Thoracic aorta (tissue), 2 donors: Measurements from ENCODE around the gene CYFIP1. TPM values are rescaled to one million over a fixed set of nuclear protein-coding genes. Genes with fewer than 3 reads are reported as not detected.
A peak's percentile ranks its signal among the peaks of the same experiment; 100 is the strongest.

Source experiments
- ATAC-seq: fragments of 150-250 bp; one replicate; pipeline ENCODE4 v1.8.0; 2017; ENCODE audit warnings: low read depth; ENCODE audit not compliant: insufficient number of reproducible peaks, low FRiP score
- DNase-seq: peaks from one replicate; pipeline ENCODE4 v3.0.0-alpha.2; 2020; ENCODE audit warnings: low spot score
- H3K27ac ChIP-seq, 2 donors: fragments of 200-600 bp; sonication (generic); 1 replicate in 1 of 2; 2 replicates in 1 of 2; pipeline ENCODE4 v1.5.1; 2016; ENCODE audit warnings: mild to moderate bottlenecking in 2 of 2, moderate library complexity in 2 of 2
- H3K27me3 ChIP-seq: fragments of 200-600 bp; sonication (generic); replicated peaks from 2 replicates; pipeline ENCODE4 v1.6.0; 2016; ENCODE audit warnings: mild to moderate bottlenecking; ENCODE audit not compliant: insufficient read depth
- H3K36me3 ChIP-seq: fragments of 200-600 bp; sonication (generic); one replicate; pipeline ENCODE4 v1.5.1; 2016
- H3K4me1 ChIP-seq, 2 donors: fragments of 200-600 bp; sonication (generic); 1 replicate in 1 of 2; 2 replicates in 1 of 2; pipeline versions ENCODE4 v1.5.1 to v1.6.0; 2016; ENCODE audit warnings: low read depth in 2 of 2, mild to moderate bottlenecking in 1 of 2; ENCODE audit not compliant: control insufficient read depth in 1 of 2
- H3K4me3 ChIP-seq: fragments of 200-600 bp; sonication (generic); 2 replicates; pipeline ENCODE4 v1.5.1; 2016; ENCODE audit warnings: mild to moderate bottlenecking
- H3K9me3 ChIP-seq: fragments of 200-600 bp; sonication (generic); 2 replicates; pipeline ENCODE4 v1.5.1; 2016
- CTCF ChIP-seq: fragments of 200-600 bp; sonication (generic); IDR thresholded peaks from one replicate; pipeline ENCODE4 v1.5.1; 2019; ENCODE audit warnings: antibody characterized with exemption
- total RNA-seq, 2 donors: library from RNA; depleted of rRNA; stranded (reverse); fragments of >200 nt; gene quantifications; one replicate each; pipeline versions ENCODE4 v1.1.0 to v1.2.3, GENCODE V29; 2016

CYFIP1 gene
- total RNA-seq, 2 donors from 2014 or later, result 112 to 150 TPM

GRCh38 chr15:22949074-22949547 lies 31.1 kb downstream of the CYFIP1 start:
- H3K4me3 ChIP-seq, result peak overlapping the region; percentile 49
- H3K4me1 ChIP-seq, result peaks cover 46 to 68% of the 10 kb centered on the region in 2 donors
- H3K36me3 ChIP-seq, result peaks cover 7% of the 10 kb centered on the region
- no peaks in the 10 kb centered on the region for H3K9me3 ChIP-seq
- no peak for DNase-seq
- ATAC-seq, result no peak
- TF ChIP-seq CTCF, result no peak
- H3K27ac ChIP-seq, result peak overlapping the region; percentile 3 to 48
- no peaks in the 10 kb centered on the region for H3K27me3 ChIP-seq

- ATAC-seq, result no peak
- Histone ChIP-seq H3K27ac (peak overlapping the region; percentile 3 to 48), H3K27me3 (no peaks in the 10 kb centered on the region), H3K9me3 (no peaks in the 10 kb centered on the region), H3K36me3 (peaks cover 15% of the 10 kb centered on the region), H3K4me1 (peaks cover 38 to 57% of the 10 kb centered on the region in 2 donors), H3K4me3 (no peak overlapping the region)
- no peak for TF ChIP-seq CTCF
- no peak for DNase-seq
Observed at GRCh38 chr15:22948056-22948455, 32.1 kb downstream of the CYFIP1 start.

GRCh38 chr15:22947101-22948000 lies 32.8 kb downstream of the CYFIP1 start:
- DNase-seq, result no peak
- peaks cover 32 to 50% of the 10 kb centered on the region in 2 donors for H3K4me1 ChIP-seq
- ATAC-seq, result no peak
- peaks cover 22% of the 10 kb centered on the region for H3K36me3 ChIP-seq
- H3K9me3 ChIP-seq, result no peaks in the 10 kb centered on the region
- H3K27ac ChIP-seq, result no peak overlapping the region
- H3K27me3 ChIP-seq, result no peaks in the 10 kb centered on the region
- TF ChIP-seq CTCF, result no peak
- no peak overlapping the region for H3K4me3 ChIP-seq

- ATAC-seq (no peak), DNase-seq (no peak)
- peaks cover 16 to 27% of the 10 kb centered on the region in 2 donors for H3K4me1 ChIP-seq
- no peaks in the 10 kb centered on the region for H3K9me3 ChIP-seq
- TF ChIP-seq CTCF, result no peak
- H3K27me3 ChIP-seq, result no peaks in the 10 kb centered on the region
- no peak overlapping the region for H3K27ac ChIP-seq
- peaks cover 30% of the 10 kb centered on the region for H3K36me3 ChIP-seq
- no peak overlapping the region for H3K4me3 ChIP-seq
Observed at GRCh38 chr15:22945071-22945470, 35.1 kb downstream of the CYFIP1 start.

- ATAC-seq, result no peak
- H3K27me3 ChIP-seq, result no peaks in the 10 kb centered on the region
- DNase-seq, result no peak
- no peak for TF ChIP-seq CTCF
- H3K9me3 ChIP-seq, result no peaks in the 10 kb centered on the region
- H3K36me3 ChIP-seq, result peaks cover 30% of the 10 kb centered on the region
- peaks cover 12 to 23% of the 10 kb centered on the region in 2 donors for H3K4me1 ChIP-seq
- no peak overlapping the region for H3K4me3 ChIP-seq
- no peak overlapping the region for H3K27ac ChIP-seq
Observed at GRCh38 chr15:22944651-22945050, 35.5 kb downstream of the CYFIP1 start.
